HCEC 1CT (cell line): ENCODE results near the gene CHRM5.
A peak's percentile ranks its signal among the peaks of the same experiment; 100 is the strongest.
"Not testable (repeated sequence)": the region's sequence is repeated elsewhere in the genome, so short reads cannot be mapped to it uniquely, and the experiment has no call there.

Experiments
- DNase-seq: peaks from one replicate; pipeline ENCODE4 v3.0.0-alpha.2; 2017

The CHRM5 gene

DNA sequence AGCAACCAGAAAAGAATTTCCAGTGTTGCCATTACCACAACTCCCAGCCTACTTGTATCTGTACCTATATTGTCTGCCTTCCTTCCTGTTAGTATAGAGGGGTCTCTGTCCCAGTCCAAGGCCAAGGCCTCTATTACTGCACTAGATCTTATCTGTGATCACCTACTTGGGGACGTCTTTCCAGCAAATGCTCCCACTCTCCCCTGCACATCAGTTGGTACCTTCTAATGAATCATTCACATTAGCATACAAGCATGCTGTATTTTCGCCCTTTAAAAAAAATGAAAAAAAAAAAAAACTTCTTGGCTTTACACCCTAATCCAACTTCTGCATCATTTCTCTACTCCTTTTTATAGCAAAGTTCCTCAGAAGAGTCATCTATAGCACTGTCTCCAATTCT lies 75.5 kb downstream of the CHRM5 start:
- DNase-seq, result no peak

DNA sequence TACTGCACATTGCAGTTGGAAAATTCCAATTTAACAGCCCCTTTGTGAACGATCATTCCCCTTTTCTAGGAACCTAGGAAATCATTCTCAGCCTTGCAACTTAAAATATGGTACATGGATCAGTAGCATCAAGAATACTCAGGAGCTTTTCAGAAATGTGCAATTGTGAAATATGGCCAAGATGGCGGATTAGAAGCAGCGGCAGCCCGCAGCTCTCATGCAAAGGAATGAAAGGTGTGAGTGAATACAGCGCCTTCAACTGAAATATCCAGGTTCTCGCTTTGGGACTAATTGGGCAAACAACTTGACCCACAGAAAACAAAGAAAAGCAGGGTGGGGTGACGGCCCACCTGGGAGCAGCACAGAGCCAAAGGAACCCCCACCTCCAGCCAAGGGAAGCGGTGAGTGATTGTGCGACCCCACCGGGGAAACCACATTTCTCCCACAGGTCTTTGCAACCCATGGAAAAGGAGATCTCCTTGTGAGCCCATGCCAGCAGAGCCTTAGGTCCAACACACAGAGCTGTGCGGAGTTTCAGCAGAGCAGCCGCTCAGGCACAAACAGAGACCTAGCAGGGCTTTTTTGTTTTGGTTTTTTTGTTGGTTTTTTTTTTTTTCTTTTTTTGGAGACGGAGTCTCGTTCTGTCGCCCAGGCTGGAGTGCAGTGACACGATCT lies 78.3 kb downstream of the CHRM5 start:
- no peak for DNase-seq

DNA sequence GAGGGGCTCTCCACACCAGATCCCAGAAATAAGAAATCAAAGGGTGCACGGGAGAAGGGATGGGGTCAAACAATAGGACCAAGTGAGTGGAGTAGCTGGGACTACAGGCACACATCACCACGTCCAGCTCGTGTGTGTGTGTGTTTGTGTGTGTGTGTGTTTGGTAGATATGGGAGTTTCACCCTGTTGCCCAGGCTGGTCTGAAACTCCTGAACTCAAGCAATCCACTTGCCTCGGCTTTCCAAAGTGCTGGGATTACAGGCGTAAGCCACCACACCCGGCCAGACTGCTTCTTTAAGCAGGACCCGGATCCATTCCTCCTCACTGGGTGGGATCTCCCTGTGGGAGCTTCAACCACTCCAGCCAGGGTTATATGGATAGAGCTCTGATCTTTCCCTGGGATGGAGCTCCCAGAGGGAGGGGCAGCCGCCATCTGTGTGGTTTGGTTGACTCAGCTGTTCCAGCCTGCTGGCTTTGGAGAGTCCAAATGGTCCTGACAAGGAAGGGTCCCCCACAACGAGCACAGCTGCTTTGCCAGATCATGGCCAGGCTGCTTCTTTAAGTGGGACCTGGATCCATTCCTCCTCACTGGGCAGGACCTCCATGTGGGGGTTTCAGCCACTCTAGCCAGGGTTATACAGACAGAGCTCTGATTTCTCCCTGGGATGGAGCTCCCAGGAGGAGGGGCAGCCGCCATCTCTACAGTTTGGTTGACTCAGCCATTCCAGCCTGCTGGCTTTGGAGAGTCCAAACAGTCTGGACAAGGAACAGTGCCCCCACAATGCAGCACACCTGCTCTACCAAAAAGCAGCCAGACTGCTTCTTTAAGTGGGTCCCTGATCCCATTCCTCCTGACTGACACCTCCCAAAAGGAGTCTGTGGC lies 79.8 kb downstream of the CHRM5 start:
- no peak for DNase-seq

DNA sequence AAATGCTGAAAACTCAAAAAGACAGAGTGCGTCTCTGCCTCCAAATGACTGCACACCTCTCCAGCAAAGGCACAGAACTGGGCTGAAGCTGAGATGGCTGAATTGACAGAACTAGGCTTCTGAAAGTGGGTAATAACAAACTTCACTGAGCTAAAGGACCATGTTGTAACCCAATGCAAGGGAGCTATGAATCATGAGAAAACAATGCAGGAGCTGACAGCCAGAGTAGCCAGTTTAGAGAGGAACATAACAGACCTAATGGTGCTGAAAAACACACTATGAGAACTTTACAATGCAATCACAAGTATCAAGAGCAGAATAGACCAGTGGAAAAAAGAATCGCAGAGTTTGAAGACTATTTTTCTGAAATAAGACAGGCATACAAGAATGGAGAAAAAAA lies 80.8 kb downstream of the CHRM5 start:
- peak; percentile 76 for DNase-seq

DNA sequence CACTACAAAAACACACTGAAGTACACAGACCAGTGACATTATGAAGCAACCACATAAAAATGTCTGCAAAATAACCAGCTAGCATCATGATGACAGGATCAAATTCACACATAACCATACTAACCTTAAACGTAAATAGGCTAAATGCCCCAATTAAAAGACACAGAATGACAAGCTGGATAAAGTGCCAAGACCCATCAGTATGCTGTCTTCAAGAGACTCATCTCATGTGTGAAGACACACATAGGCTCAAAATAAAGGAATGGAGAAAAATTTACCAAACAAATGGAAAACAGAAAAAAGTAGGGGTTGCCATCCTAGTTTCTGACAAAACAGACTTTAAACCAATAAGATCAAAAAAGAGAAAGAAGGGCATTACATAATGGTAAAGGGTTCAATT lies 82.1 kb downstream of the CHRM5 start:
- DNase-seq, result not testable (repeated sequence)

DNA sequence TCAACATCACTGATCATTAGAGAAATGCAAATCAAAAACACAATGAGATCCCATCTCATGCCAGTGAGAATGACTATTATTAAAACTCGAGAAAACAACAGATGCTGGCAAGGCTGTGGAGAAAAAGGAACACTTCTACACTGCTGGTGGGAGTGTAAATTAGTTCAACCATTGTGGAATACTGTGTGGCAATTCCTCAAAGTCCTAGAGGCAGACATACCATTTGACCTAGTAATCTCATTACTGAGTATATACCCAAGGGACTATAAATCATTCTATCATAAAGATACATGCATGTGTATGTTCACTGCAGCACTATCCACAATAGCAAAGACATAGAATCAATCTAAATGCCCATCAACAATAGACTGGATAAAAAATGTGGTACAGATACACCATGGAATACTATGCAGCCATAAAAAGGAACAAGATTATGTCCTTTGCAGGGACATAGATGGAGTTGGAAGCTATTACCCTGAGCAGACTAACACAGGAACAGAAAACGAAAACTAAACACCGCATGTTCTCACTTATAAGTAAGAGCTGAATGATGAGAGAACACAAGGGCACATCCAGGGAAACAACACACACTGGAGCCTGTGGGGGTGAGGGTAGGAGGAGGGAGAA lies 85.9 kb downstream of the CHRM5 start:
- DNase-seq, result no peak

DNA sequence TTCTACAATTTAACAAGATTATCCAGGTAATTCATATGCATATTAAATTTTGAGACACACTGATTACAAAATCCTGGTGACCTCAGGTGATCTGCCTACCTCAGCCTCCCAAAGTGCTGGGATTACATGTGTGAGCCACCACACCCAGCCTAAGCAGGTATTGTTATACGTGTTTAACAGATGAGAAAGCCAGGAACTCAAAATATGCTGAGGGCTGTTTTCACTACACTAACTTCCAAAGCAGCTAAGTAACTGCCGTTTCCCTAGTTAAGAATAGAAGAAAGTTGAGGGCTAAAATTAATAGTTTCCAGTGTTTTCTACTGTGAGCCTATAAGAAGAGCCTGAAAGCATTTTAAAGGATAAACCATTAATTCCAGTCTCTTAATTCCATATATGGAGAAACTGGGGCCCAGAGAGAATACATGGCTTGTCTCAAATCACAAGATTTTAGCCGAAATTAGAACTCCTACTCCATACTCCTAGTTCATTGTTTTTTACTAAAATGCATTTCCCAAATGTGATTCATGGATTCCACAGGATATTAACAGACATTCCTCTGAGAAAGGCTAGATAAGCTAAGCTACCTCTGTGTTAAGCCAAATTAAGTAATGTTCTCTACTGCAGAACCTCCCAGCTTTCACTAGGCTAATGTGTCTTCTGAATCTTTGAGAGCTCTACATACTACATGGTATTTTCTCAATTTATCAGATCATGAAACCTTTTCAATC lies 87.7 kb downstream of the CHRM5 start:
- DNase-seq, result peak; percentile 82

DNA sequence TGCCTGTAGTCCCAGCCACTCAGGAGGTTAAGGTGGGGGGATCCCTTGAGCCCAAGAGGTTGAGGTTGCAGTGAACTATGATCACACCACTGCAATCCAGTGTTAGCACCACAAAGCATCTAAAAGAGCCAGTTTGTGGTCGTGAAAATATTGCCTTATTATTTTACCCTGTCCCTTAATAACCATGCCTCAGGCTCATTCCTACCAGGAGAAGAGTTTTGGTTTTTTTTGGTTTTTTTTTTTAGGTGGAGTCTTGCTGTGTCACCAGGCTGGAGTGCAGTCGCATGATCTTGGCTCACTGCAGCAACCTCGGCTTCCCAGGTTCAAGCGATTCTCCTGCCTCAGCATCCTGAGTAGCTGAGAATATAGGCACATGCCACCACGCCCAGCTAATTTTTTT lies 88.6 kb downstream of the CHRM5 start:
- no peak for DNase-seq

DNA sequence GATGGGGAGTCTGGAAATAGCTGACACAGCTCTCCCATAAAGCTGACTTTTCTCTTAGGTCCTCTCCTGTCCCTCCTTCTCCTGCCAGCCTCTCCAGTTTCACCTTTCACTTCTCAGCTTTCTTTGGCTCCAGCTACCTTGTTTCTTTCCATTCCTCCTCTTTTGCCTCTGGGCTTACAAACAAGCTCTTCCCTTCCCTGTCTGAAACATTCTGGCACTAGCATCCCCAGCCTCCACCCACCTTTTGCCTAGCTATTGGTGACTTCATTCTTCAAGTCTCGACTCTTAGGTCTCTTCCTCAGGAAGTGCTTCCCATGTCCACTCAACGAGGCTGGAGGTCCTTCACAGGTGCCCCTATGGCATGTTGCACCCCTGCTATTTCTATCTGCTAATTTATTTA lies 91.2 kb downstream of the CHRM5 start:
- no peak for DNase-seq

DNA sequence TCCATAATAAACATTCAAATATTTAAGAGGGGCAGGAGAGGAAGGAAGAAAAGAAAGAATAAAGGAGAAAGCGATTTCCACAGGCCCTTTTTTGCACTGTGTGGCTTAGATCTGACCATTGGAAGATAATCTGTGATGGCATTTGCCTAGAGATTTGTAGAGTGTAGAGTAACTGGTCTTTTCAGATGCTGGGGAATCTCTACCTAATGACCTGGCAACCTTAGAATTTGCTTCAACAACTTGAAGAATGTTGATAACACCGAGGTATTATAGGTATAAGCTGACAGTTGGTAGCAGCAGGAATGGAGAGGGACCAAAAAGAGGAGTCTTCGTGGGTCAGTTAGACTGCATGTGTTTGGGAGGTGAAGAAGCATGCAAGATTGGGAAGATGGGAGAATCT lies 91.6 kb downstream of the CHRM5 start:
- DNase-seq, result no peak

DNA sequence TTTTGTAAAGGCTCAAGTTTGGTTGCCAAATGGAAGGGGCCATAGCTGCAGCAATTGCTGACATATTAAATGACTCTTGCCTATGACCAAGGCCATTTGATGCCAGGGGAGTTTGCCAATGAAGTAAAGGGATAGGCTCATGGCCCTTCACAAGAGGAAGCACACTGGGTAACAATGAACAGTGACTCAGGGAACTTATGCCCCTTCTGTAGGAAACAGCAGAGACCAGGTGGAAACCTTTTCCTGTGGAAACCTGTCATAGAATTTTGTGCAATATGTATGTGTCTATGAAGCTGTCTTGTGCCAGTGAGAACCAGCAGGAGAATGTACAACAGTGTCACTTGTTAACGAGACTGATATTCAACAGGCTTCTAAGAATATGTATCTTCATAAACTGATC lies 96.1 kb downstream of the CHRM5 start:
- no peak for DNase-seq

DNA sequence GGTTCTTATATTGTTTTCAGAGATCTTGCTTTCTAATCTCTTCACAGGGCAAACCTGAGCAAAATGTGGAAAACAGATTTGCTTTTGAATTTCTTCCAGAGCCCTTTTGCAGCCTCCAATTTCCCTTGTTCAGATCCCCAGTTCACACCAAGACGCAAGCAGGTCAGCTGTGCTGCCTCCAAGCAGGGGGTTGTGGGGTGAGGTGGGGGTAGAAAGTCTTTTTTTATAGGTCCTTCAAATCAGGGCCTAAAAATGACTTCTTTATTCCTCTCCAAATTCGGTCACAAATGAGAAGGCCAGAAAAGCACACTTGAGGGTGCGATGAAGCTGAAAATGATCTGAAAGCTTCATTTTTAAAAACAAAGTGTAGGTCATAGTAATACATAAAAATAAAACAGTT lies 97.0 kb downstream of the CHRM5 start:
- DNase-seq, result no peak

DNA sequence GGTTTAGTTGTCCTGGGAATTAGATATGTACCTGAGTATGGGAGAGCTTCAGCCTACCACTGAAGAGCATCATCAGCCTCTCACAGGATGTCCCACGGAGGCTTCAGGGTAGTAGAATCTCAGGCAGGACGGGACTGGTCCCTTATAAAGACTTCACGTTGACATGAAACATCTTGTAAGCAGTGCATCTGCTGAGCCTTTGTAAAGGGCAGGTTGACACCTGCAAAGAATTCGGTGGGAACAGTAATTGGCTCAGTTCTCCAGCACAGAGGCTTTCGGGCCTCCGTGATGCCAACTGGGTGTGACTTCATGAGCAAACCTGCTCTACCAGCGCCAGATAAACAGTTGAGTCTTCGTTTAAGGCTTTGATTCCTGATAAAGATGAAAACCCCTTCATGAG lies 97.6 kb downstream of the CHRM5 start:
- no peak for DNase-seq

DNA sequence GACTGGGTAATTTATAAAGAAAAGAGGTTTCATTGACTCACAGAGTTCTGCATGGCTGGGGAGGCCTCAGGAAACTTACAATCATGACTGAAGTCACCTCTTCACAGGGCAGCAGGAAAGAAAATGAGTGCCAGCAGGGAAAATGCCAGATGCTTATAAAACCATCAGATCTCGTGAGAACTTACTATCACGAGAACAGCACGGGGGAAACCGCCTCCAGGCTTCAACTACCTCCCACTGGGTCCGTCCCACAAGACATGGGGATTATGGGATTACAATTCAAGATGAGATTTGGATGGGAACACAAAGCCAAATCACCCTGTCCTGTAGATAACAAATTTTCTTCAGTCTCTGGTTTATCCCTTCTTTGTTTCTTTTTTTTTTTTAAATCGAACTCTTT lies 101.7 kb downstream of the CHRM5 start:
- no peak for DNase-seq

DNA sequence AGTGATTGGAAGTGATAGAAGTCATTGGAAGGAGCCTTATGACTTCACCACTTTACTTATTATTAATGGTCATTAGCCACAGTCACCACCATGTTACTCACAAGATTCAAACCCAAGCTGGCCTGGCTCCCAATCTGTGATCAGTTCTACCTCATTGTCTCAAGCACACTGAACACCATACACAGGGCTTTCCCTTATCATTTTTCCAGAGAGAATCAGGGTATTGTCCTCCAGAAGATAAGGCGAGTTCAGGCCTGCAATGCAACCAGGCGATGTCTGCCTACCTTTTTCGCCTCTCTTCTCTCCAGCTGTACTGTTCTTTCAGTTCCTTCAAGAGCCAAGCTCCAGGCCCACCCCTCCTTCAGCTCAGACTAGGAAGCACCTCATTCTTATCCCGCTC lies 108.5 kb downstream of the CHRM5 start:
- no peak for DNase-seq

DNA sequence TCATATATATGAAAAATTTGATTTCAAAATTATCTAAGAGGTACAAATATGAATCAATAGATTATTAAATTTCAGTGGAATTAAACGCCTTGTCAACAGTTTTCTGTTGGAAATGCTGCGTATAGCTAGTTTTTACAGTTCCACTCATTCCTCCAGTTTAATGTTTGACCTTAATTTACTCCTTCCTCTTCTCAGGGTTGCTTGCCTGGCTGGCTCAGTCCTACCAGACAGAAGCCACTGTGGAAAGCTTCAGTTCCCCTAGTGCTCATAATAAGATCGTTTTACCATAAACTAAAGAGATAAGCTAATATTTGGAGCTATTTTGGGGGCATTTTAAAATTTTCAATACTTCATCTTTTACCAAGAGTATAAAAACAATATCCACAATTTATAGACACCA lies 110.6 kb downstream of the CHRM5 start:
- DNase-seq, result no peak

DNA sequence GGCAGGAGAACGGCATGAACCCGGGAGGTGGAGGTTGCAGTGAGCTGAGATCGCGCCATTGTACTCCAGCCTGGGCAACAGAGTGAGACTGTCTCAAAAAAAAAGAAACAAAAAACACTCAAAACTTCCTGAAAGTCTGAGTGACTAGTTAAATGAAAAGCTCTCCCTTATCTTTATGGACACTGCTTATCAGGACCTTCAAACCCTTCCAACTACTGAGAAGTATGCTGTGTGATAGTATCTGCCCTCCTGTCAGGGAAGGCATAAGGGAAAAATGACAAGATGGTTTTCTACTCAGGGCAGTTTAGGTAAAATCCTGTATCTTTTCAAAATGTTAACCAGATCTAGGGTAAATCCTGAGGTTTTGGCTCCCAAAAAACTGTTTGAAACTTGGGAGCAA lies 111.6 kb downstream of the CHRM5 start:
- DNase-seq, result no peak

DNA sequence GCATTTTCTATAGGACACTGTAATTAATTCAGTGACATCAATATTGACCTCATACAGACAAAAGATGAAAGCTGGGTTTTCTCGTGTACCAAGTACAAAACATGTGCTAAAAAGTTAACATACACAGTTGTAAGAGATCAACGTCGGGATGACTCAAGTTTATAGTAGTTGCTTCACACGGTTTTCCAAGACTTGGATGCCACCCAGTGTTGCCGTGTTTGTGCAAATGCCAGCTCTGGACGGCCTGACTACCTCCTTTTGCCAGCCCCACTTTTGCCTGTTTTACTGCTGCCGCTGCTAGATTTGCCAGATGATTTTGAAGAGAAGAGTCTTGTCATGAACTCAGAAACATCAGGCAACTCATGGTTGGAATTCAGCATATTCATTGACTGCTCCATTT lies 115.8 kb downstream of the CHRM5 start:
- peak; percentile 84 for DNase-seq

DNA sequence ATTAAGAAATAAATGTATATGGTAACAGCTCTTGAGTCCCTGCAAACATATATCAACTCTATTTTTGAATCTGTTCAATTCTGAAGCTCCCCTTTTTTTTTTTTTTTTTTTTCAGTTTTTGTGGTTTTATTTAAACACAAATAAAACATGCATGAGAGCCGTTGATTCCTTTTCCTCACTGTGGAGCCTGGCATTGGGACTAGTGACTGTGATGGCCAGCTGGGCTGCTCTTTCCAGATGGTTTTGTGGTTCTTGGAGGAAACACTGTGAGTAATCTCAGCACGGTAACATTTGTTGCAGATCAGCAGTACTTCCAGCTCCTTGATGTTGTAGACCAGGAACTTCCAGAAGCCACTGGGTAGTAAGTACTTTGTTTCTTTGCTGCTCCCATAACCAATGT lies 117.4 kb downstream of the CHRM5 start:
- DNase-seq, result peak; percentile 65

DNA sequence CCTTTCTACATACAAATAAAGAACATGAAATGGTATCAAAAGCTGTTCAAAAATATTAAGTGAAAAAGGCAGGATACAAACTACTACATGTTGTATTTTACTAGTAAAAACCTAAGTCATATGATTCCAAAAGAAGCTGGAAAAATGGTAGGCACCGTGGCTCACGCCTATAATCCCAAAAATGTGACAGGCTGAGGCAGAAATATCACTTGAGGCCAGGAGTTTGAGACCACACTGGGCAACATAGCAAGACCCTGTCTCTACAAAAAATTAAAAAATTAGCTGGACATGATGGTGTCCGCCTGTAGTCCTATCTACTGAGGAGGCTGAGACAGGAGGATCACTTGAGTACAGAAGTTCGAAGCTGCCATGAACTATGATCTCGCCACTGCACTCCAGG lies 131.6 kb downstream of the CHRM5 start:
- no peak for DNase-seq

DNA sequence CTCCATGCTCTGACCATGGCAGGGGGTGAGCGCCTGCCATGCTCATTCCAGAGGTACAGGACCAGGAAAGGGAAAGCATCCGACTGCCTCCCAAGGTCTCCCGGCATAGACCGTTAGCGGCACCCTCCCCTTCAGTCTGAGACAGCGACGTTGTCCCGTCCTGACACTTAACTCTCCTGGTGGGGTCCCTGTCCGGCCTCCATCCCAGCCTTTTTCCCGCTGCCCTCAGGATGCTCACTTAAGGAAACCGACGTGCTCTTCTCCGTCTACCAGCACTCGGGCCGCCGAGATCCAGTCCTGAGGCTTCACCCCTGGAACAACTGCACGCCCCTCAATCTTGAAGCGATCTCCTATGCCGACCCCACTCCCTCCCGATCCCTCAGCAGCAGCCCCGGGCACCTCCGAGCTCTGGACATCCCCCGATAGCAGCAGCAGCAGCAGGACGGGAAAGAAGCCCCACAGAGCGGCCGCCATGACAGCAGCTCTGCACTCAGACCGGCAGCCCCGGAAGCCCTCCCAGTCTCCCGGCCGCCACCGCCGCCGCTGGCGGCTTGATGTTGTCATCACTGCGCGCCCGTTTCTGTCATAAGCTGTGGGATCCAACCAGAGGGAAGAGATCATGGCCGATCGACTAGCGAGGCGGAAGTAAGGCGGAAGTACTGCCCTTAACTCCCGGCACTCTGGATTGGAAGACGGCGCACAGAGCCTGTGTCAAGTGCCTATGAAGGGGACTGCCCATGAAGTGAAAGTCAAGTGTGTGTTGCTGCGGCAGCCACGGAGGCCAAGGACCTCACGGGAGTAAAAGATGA lies 133.3 kb downstream of the CHRM5 start, which contains the start of the genes EMC7 and PGBD4:
TSS of gene EMC7 (minus strand) at position 497 of the 809 bp plus-strand sequence. CDS start at position 474, 23 bp downstream.
TSS of gene PGBD4 (plus strand) at position 718 of the 809 bp plus-strand sequence. CDS start 449 bp downstream, outside the sequence.
- peak; percentile 99 for DNase-seq
